Measurements from ENCODE around the gene CFAP77. TPM values are rescaled to one million over a fixed set of nuclear protein-coding genes. Genes with fewer than 3 reads are reported as not detected.

Gene CFAP77
- total and polyA plus RNA-seq, 9 of the 15 experiments (the other 6 are each of a cell fraction or from before 2014, with no cell fraction given): not detected

GRCh38 chr9:132554755-132555154 lies 144.7 kb downstream of the CFAP77 start:
- no peak overlapping the region for H3K9ac ChIP-seq (ENCODE audit: insufficient read depth in 1 of 2, low read depth in 2 of 2, low read length in 2 of 2)
- in situ Hi-C loops (cut with MboI) (no loop called here), intact Hi-C loops (cut with micrococcal nuclease) (no loop called here)
- H3K36me3 ChIP-seq (ENCODE audit: control insufficient read depth, insufficient read depth, low read length): no peaks in the 10 kb centered on the region
- H3K27me3 ChIP-seq (ENCODE audit: control insufficient read depth in 2 of 2, insufficient read depth in 2 of 2, low read length in 2 of 2): peaks cover 44 to 56% of the 10 kb centered on the region in 2 experiments
- no peak for ATAC-seq
- no TSS peak for BruUV-seq (replicated peaks)
- DNase-seq (ENCODE audit: extremely low read depth in 1 of 4, low spot score in 3 of 4): no peak
- ChIA-PET CTCF (ENCODE audit: low intra/inter-chr PET ratio) (no interaction called here), POLR2A (no interaction called here)
- H3K4me2 ChIP-seq (ENCODE audit: insufficient read depth, low read length): no peak overlapping the region
- no peaks in the 10 kb centered on the region for H3K79me2 ChIP-seq (ENCODE audit: control insufficient read depth, insufficient read depth, low read length)
- no peaks in the 10 kb centered on the region; the same call in 1 of the 2 replicates for H3K9me3 ChIP-seq (replicated peaks; ENCODE audit: control insufficient read depth, insufficient read depth, low read depth, low read length)
- H3K9me1 ChIP-seq (ENCODE audit: control insufficient read depth, insufficient read depth, low read length): no peaks in the 10 kb centered on the region
- no peak overlapping the region for H3K4me3 ChIP-seq
- FAIRE-seq: no peak
- TF ChIP-seq, protein P1, sequence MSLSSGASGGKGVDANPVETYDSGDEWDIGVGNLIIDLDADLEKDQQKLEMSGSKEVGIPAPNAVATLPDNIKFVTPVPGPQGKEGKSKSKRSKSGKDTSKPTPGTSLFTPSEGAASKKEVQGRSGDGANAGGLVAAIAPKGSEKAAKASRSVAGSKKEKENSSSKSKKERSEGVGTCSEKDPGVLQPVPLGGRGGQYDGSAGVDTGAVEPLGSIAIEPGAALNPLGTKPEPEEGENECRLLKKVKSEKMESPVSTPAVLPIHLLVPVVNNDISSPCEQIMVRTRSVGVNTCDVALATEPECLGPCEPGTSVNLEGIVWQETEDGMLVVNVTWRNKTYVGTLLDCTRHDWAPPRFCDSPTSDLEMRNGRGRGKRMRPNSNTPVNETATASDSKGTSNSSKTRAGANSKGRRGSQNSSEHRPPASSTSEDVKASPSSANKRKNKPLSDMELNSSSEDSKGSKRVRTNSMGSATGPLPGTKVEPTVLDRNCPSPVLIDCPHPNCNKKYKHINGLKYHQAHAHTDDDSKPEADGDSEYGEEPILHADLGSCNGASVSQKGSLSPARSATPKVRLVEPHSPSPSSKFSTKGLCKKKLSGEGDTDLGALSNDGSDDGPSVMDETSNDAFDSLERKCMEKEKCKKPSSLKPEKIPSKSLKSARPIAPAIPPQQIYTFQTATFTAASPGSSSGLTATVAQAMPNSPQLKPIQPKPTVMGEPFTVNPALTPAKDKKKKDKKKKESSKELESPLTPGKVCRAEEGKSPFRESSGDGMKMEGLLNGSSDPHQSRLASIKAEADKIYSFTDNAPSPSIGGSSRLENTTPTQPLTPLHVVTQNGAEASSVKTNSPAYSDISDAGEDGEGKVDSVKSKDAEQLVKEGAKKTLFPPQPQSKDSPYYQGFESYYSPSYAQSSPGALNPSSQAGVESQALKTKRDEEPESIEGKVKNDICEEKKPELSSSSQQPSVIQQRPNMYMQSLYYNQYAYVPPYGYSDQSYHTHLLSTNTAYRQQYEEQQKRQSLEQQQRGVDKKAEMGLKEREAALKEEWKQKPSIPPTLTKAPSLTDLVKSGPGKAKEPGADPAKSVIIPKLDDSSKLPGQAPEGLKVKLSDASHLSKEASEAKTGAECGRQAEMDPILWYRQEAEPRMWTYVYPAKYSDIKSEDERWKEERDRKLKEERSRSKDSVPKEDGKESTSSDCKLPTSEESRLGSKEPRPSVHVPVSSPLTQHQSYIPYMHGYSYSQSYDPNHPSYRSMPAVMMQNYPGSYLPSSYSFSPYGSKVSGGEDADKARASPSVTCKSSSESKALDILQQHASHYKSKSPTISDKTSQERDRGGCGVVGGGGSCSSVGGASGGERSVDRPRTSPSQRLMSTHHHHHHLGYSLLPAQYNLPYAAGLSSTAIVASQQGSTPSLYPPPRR (CRISPR knock-in tag; IDR thresholded peaks at IDR 0.05; ENCODE audit: borderline replicate concordance): no peak
- TF ChIP-seq XRCC4 (IDR thresholded peaks at IDR 0.05; ENCODE audit: extremely low read depth, insufficient read depth, insufficient read length): no peak
- no peaks in the 10 kb centered on the region for H4K20me1 ChIP-seq (replicated peaks; ENCODE audit: control insufficient read depth, insufficient read depth, low read length)
- no peak overlapping the region for H3K27ac ChIP-seq (ENCODE audit: extremely low read depth, low read depth, low read length)
- H3K4me1 ChIP-seq (replicated peaks in 1 of 2; ENCODE audit: control insufficient read depth in 2 of 2, insufficient read depth in 2 of 2, low read length in 2 of 2): no peaks in the 10 kb centered on the region
- no peak overlapping the region for H2AFZ ChIP-seq (ENCODE audit: low read depth, low read length)
- 0% methylated on average over 2 of the region's 2 CpGs for WGBS (ENCODE audit: insufficient coverage, low coverage, missing lambda C conversion rate)

Measured in K562 (cell line).